Erythroblast (primary cell): ENCODE data around the gene TRAF3IP1.
"Not testable (repeated sequence)": the region's sequence is repeated elsewhere in the genome, so short reads cannot be mapped to it uniquely, and the experiment has no call there.

Experiments
- DNase-seq, 2 experiments: peaks; one replicate each; lab custom pipeline; 2025; lab: John Stamatoyannopoulos, UW
- GATA1 ChIP-seq: IDR thresholded peaks from 2 replicates; pipeline ENCODE4 v1.6.1; 2011; ENCODE audit warnings: low read depth, mild to moderate bottlenecking, control low read depth, low read length, moderate library complexity
- POLR2A ChIP-seq: IDR thresholded peaks from 2 replicates; pipeline ENCODE4 v1.6.1; 2011; ENCODE audit warnings: mild to moderate bottlenecking, low read length

The TRAF3IP1 gene

DNA sequence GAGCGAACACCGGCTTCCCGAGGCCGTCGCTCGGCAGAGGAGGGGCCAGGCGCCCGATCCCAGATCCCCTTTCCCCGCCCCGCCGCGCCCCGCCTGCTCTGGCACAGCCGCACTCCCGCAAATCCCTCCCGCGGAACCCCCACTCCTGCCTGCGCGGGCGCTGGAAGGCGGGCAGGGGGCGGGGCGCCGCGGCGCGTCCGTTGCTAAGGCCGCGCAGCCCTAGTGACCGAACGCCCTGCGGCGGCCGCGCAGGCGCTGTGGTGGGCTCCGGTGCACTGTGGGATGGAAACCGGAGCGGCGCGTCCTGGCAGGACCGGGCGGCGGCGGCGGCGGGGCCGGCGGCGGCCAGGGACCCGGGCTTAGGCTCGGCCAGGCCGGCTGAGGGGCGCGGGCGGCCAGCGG, at the start of gene TRAF3IP1:
Gene TRAF3IP1, plus strand, starts transcription at position 273 of the 402 bp plus-strand sequence. CDS start 145 bp downstream, outside the sequence.
- peak; percentile 87 to 94 for DNase-seq
- TF ChIP-seq GATA1 = no peak
- no peak for TF ChIP-seq POLR2A

DNA sequence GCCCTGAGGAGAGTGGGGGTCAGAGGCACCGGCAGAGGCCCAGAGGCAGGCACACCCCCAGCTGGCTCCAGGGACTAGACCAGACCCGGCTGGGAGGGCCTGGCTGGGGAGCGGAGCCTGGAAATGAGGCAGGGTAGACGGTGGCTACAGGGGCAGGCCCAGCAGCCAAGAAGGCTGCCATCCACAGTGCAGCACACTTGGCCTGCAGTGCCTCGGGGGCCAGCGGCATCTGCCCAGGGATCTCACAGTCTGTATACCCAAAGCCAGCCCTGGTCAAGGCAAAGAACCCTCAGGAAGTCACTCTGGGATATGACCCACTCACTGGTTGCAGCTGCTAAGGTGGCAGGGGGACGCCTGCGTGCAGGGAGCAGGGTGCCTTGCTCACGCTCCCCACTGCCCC, 49.7 kb upstream of the TRAF3IP1 start:
- DNase-seq = no peak
- TF ChIP-seq POLR2A (no peak), GATA1 (no peak)

GRCh38 chr2:238271061-238271554, 49.2 kb upstream of the TRAF3IP1 start:
- no peak for DNase-seq
- TF ChIP-seq GATA1 (no peak), POLR2A (no peak)

DNA sequence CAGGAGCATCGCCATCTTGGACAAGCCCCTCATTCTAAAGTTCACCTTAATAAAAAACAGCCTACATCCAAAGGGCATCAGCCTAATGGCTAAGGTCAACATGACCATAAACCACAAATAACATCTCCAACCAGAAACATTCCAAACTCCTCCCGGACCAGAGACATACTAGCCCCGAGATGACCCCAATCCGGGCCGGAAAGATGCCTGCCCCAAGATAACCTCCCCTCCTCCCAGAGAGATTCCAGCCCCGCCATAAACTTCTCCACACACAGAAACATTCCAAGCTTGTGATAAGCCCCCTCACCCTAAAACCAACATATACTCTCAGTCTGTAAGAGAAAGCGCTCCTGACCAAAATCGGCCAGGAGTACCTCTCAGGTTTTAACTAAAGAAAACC, 48.6 kb upstream of the TRAF3IP1 start:
- DNase-seq = not testable (repeated sequence)

- TF ChIP-seq POLR2A = no peak
- no peak for TF ChIP-seq GATA1
- DNase-seq = no peak
Measured at GRCh38 chr2:238272156-238272555, 48.2 kb upstream of the TRAF3IP1 start.

- DNase-seq = not testable (repeated sequence)
Measured at GRCh38 chr2:238273433-238273832, 46.9 kb upstream of the TRAF3IP1 start.

- DNase-seq = no peak
- TF ChIP-seq GATA1 (no peak), POLR2A (no peak)
Measured at GRCh38 chr2:238274152-238274865, 46.0 kb upstream of the TRAF3IP1 start.

DNA sequence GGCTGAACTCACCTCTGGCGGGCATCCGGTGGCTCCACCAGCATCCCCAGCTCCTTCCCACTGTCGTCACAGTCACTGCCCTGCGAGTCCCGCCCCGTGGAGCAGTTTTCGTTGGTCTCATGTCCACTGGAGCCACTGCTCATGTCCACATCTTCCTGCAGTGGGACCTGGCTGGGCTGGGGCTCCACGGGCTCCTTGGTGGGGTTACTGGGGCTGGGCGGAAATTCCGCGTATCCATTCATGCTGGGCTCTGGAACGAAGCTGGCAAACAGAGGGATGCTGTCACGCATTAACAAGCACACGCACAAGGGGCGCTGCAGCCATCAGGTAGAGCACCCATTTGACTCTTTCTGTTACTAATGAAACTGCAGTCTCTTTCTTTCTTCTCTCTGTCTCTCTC, 42.6 kb upstream of the TRAF3IP1 start:
- DNase-seq = no peak

GRCh38 chr2:238278626-238279323, 41.5 kb upstream of the TRAF3IP1 start:
- no peak for DNase-seq
- no peak for TF ChIP-seq POLR2A
- no peak for TF ChIP-seq GATA1

More for the DNA sequence above, 42.6 kb upstream of the TRAF3IP1 start:
- TF ChIP-seq POLR2A = no peak
- no peak for TF ChIP-seq GATA1

GRCh38 chr2:238279324-238279682, 41.0 kb upstream of the TRAF3IP1 start:
- no peak for DNase-seq
- TF ChIP-seq GATA1 (no peak), POLR2A (no peak)

DNA sequence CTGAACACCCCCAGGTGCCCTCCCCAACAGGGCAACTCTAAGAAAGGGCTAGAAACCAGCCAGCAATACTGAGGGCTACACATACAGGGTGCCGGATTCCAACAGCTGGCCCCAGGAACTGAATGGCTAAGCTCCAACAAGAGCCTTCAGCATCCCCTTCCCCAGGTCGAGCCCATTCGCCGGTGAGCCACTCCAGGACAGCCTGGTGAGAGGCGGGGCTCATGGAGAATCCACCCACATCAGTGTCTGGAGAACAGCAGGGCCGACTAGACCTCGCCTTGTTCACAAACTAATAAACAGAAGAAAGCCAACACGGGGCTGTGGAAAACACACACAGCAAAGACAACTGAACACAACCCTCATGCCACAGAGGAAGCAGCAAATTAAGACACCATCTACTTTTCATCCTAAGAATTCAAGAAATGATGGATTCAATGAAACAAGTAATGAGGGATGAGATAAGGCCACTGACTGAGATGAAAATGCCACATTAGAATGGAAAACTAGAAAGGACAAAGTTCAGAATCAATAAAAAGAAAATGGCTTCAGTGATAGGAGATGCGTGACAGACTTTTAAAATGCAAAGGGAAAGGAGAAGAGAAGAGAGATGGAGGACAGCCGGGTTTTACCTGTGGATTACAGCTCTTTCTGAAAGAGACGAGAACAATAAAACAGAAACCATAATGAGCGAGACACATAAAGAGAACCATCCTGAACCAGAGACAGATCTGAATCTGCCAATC, 40.1 kb upstream of the TRAF3IP1 start:
- TF ChIP-seq GATA1 = no peak
- TF ChIP-seq POLR2A = no peak
- DNase-seq = no peak

- DNase-seq = no peak
- TF ChIP-seq POLR2A = no peak
- no peak for TF ChIP-seq GATA1
Measured at GRCh38 chr2:238281826-238282480, 38.4 kb upstream of the TRAF3IP1 start.

GRCh38 chr2:238282861-238283738, 37.2 kb upstream of the TRAF3IP1 start:
- TF ChIP-seq GATA1 = no peak
- no peak for TF ChIP-seq POLR2A
- no peak for DNase-seq
